IPS-18a (cell line): Measurements from ENCODE around the gene ZNF609.
A peak's percentile ranks its signal among the peaks of the same experiment; 100 is the strongest.

ENCODE experiments used
- H3K27ac ChIP-seq: one replicate; pipeline ENCODE4 v1.5.1; 2013; ENCODE audit warnings: low read length
- H3K27me3 ChIP-seq: one replicate; pipeline ENCODE4 v1.6.1; 2013; ENCODE audit warnings: mild to moderate bottlenecking, low read length; ENCODE audit not compliant: control insufficient read depth, insufficient read depth
- H3K36me3 ChIP-seq: one replicate; pipeline ENCODE4 v1.6.1; 2013; ENCODE audit warnings: low read depth, low read length; ENCODE audit not compliant: control insufficient read depth
- H3K4me1 ChIP-seq: one replicate; pipeline ENCODE4 v1.6.1; 2013; ENCODE audit warnings: low read depth, low read length; ENCODE audit not compliant: control insufficient read depth
- H3K4me3 ChIP-seq: one replicate; pipeline ENCODE4 v1.5.1; 2013; ENCODE audit warnings: low read length
- H3K9ac ChIP-seq: one replicate; pipeline ENCODE4 v1.6.1; 2013; ENCODE audit warnings: mild to moderate bottlenecking, low read length, moderate library complexity
- H3K9me3 ChIP-seq: one replicate; pipeline ENCODE4 v1.6.1; 2013; ENCODE audit warnings: low read depth, low read length; ENCODE audit not compliant: control insufficient read depth

Gene ZNF609

DNA sequence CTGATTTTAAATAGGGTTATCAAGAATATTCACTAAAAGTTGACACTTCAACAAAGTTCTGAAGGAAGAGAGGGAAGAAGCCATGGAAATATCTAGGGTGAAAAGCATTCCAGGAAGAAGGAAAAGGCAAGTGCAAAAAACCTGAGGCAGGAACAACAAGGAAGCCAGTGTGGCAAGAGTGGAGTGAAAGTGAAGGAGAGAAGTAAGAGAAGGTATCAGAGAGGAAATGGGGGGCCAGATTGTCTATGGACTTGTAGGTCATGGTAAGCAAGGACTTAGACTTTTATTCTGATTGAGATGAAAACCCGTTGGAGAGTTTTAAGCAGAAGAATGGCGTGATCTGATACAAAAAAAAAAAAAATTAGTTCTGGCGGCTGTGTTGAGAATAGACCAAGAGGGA, 18.5 kb upstream of the ZNF609 start:
- Histone ChIP-seq H3K27me3 (no peaks in the 10 kb centered on the region), H3K9ac (no peak overlapping the region), H3K4me3 (no peak overlapping the region), H3K27ac (no peak overlapping the region), H3K9me3 (no peaks in the 10 kb centered on the region), H3K36me3 (no peaks in the 10 kb centered on the region), H3K4me1 (no peaks in the 10 kb centered on the region)

DNA sequence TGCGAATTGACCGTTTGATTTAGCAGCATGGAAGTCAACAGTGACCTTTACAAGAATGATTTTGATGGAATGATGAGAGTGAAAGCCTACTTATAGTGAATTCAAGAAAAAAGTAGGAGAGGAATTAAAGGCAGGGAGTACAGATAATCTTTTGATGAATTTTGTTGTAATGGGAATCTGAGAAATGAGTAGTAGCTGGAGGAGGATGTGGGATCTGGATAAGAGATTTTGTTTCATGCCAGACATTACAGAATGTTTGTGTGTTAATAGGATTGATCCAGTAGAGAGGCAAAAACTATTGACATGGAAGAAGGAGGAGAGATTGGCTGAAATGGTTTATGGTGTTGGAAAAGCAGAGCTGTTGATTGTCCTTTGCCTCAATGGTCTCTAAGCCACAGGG, 17.4 kb upstream of the ZNF609 start:
- Histone ChIP-seq H3K27ac (no peak overlapping the region), H3K27me3 (no peaks in the 10 kb centered on the region), H3K9ac (no peak overlapping the region), H3K36me3 (peaks cover 3% of the 10 kb centered on the region), H3K4me3 (no peak overlapping the region), H3K4me1 (no peaks in the 10 kb centered on the region), H3K9me3 (no peaks in the 10 kb centered on the region)

DNA sequence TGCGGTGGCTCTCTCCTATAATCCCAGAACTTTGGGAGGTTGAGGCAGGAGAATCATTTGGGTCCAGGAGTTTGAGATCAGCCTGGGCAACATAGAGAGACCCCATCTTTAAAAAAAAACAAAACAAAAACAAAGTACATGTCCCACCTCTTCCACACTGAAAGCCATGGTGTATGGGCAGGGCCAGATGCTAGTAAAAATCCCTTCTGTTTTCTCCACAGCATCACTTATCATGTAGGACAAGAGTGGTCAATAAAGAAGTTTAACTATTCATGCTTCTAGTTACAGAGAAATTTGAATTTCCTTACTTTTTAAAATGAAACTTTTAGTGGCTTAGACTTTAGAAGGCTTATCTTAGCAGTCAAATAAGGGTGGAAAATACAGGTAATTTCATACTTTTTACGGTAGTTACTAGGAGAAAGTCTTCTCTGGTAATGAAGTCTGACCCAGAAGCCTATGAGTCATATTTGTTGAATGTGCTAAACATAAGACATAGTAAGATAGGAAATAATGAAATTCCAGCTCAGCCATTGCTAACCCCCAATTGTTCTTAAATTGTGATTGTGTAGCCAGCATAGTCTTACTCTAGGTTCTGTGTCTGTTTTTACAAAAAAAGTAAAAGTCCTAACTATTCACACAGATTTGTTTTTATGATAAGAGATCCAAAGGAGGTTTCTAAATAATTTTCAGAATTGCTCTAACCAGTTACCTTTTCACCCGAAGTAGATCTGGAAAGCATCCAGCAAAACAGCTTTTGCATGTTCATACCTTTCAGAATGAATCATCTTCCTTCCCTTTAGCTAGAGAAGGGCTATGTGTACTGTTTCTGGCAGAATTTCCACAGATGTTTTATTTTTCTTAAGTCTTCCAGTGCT, 16.4 kb upstream of the ZNF609 start:
- Histone ChIP-seq H3K4me1 (no peaks in the 10 kb centered on the region), H3K27ac (no peak overlapping the region), H3K9me3 (no peaks in the 10 kb centered on the region), H3K36me3 (peaks cover 3% of the 10 kb centered on the region), H3K4me3 (no peak overlapping the region), H3K27me3 (no peaks in the 10 kb centered on the region), H3K9ac (no peak overlapping the region)

DNA sequence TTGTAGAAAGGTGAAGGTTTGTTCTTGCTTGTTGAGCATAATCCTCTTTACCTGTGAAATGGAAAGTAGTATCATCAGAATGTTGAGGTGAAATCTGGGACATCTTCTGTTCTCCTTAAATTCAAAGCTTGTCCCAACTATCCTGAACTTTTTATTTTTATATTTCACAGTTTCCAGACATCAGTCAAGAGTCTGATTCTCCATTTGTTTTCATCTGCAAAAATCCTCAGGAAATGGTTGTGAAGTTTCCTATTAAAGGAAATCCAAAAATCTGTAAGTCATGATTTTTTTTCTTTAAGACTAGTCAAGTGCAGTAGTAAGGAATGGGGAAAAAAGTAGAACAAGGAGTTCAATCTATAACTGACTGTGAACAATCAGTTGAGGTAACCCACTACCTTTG, 15.5 kb upstream of the ZNF609 start:
- H3K4me3 ChIP-seq: no peak overlapping the region
- no peaks in the 10 kb centered on the region for H3K4me1 ChIP-seq
- peaks cover 3% of the 10 kb centered on the region for H3K36me3 ChIP-seq
- no peaks in the 10 kb centered on the region for H3K9me3 ChIP-seq
- H3K9ac ChIP-seq: no peak overlapping the region
- no peak overlapping the region for H3K27ac ChIP-seq
- no peaks in the 10 kb centered on the region for H3K27me3 ChIP-seq

DNA sequence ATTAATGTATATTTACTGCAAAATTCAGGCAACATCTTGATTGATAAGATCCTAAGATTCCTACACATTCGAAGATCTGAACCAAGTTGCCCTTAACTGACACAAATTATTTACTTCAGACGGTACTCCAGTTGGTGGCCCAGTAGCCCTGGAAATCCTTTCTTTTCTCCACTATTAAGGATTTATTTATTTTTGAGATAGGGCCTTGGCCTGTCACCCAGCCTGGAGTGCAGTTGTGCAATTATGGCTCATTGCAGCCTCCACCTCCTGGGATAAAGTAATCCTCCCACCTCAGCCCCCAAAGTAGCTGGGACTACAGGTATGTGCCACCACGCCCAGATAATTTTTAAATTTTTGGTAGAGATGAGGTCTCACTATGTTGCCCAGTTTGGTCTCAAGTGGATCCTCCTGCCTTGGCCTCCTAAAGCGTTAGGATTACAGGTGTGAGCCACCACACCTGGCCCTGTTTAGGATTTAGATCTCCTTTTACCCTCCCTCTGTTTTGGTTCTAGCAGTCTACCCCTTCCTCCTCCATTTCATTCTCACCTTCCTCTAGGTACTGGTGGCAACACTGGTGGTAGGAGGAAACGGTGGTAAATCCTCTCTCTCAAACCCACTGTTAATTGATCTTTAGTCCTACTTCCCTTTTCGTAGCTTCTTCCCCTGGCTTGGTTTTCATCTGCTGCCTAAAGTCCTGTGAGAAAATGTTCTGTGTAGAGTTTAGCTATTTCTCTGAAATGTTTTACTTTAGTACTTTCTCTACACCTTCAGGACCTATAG, 12.7 kb upstream of the ZNF609 start:
- H3K4me1 ChIP-seq: no peaks in the 10 kb centered on the region

DNA sequence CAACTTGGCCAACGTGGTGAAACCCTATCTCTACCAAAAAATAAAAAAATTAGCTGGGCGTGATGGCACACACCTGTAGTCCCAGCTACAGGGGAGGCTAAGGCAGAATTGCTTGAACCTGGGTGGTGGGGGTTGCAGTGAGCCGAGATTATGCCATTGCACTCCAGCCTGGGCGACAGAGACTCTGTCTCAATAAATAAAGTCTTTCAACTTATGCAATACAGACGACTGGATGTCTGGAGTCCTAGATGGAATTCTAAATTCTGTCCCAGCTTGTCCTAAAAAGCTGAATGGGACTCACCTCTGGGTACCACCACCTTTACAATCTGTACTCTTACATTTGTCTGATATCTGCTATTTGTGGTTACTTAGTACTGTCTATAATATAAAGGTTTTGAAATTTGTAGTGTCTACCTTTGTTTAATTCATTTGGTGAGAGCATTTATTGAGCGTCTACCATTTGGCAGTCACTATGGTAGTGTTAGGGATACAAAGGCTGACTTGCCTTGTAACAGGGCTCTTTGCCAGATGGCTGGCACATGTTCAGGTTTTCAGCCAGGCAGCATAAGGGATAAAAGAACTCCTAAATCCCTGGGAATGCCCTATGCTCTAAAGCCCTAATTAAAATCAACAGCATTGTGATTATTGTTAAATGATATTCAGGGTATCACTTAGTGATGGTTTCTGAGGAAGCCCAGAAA, 7.2 kb upstream of the ZNF609 start:
- Histone ChIP-seq H3K27ac (no peak overlapping the region), H3K9me3 (no peaks in the 10 kb centered on the region), H3K27me3 (no peaks in the 10 kb centered on the region), H3K4me1 (peaks cover 6% of the 10 kb centered on the region), H3K9ac (no peak overlapping the region), H3K4me3 (no peak overlapping the region), H3K36me3 (no peaks in the 10 kb centered on the region)

More for the DNA sequence above, 12.7 kb upstream of the ZNF609 start:
- Histone ChIP-seq H3K27me3 (no peaks in the 10 kb centered on the region), H3K27ac (no peak overlapping the region), H3K36me3 (peaks cover 3% of the 10 kb centered on the region), H3K9me3 (no peaks in the 10 kb centered on the region), H3K9ac (no peak overlapping the region), H3K4me3 (no peak overlapping the region)

DNA sequence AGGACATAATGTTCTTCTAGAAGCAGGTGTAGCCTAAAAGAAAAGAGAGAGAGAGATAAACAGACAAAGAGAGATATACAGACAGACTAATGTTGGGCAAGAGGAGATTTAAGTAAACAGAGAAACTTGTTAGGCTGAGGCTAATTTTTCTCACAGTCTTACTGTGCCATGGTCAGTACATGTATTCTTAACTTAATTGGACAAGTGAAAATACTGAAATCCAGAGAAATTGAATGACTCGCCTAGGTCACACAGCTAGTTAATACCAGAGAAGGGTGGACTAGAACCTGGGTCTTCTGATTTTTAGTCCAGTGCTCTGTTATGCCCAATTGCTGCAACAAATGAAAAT, 6.7 kb upstream of the ZNF609 start:
- no peak overlapping the region for H3K4me3 ChIP-seq
- H3K4me1 ChIP-seq: peaks cover 6% of the 10 kb centered on the region
- no peak overlapping the region for H3K9ac ChIP-seq
- H3K36me3 ChIP-seq: no peaks in the 10 kb centered on the region
- H3K27ac ChIP-seq: no peak overlapping the region
- no peaks in the 10 kb centered on the region for H3K27me3 ChIP-seq
- no peaks in the 10 kb centered on the region for H3K9me3 ChIP-seq

DNA sequence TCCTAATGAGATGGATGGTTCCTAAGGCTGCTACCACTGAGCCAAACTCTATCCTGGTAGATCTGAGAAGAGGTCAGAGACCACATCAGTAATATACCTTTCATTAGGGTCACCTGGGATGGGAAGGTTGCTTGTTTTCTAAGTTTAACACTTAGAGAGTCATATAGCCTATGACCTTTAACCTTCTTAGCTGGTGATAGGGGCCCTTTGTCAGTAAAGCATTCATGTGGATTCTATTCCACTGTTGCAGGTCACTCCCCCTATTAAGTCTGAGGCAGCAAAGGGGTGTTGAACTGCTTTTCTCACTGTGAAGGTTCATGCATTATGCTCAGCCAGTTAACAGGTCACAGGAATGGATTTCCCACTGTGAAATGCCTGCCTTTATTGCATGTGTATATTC, 6.1 kb upstream of the ZNF609 start:
- Histone ChIP-seq H3K27me3 (no peaks in the 10 kb centered on the region), H3K9me3 (no peaks in the 10 kb centered on the region), H3K4me3 (no peak overlapping the region), H3K9ac (no peak overlapping the region), H3K4me1 (peaks cover 10% of the 10 kb centered on the region), H3K36me3 (no peaks in the 10 kb centered on the region), H3K27ac (no peak overlapping the region)

DNA sequence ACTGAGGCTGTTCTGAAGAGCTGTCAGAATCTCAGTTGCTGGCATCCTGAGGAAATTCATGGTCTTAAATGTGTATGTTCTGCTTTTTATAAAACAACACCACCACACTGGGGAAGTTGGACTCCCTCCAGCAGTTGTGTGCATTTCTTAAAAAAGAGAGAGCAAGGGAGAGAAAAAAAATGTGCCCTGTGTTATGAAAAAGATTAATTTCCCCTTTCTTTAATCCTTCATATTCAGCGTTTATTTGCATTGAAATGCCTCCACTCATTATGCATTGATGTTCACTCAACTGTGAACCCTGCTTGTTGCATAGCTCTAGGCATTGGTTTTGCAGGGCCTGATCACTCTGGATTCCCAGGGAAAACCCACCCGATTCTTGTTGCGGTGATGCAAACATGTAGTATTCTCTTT, 4.4 kb upstream of the ZNF609 start:
- Histone ChIP-seq H3K9ac (no peak overlapping the region), H3K4me1 (peaks cover 18% of the 10 kb centered on the region), H3K4me3 (no peak overlapping the region), H3K9me3 (no peaks in the 10 kb centered on the region), H3K27ac (no peak overlapping the region), H3K36me3 (no peaks in the 10 kb centered on the region), H3K27me3 (no peaks in the 10 kb centered on the region)

DNA sequence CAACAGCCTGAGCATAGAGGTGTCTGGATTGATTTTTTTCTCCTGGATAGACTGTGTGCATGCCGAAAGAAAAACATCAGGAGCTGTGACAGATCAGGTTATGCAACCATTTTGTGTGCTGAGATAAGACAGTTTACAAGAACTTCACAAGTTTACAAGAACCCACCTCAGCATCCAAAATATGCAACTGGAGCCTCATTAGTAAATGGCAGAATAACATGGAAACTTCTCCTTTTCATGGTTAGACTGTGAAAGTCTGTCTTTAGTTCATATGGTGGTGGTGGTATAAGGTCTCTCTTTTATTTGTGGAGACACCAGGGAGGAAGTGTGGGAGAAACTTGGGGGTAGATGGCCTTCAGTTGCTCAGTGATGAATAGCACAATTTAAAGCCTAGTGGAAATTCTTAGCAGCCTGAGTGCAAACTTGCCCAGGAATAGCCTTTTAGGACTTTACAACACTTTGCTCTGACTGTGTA, 3.7 kb upstream of the ZNF609 start:
- Histone ChIP-seq H3K36me3 (no peaks in the 10 kb centered on the region), H3K27ac (no peak overlapping the region), H3K9ac (no peak overlapping the region)

DNA sequence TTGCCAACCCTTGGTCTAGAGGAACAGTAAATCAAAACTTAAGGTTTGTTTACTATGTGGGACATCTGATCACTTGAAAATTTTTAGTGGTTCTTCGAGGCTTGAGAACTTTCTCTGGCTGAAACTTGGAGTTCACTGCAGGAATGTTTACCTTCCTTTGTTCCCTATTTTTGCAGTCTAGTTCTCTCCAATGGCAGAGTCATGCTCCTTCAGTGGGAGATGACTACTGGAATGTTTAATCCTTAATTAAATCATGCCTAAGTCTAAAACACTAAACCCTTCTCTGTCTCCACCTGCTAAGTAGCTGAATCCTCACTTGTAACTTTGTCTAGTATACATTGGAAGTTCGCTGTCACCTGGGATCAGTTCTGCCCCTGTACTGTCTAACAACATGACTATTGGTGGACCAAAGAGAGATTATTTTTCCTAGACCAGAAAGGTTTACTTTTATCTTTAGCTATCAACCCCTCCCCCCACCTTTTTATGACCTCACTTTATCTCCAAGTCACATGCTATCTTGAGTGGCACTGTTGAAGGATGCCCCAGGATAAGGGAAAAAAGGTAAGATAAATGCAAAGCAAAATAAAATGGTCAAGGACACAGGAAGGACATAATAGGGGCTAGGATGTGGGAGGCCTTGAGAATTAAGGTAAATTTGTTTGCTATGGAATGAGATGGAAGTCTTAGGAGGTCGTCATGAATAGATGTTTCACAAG, 1.2 kb upstream of the ZNF609 start:
- no peak overlapping the region for H3K9ac ChIP-seq
- peak overlapping the region; percentile 41 for H3K4me3 ChIP-seq
- no peaks in the 10 kb centered on the region for H3K9me3 ChIP-seq
- peaks cover 23% of the 10 kb centered on the region for H3K4me1 ChIP-seq
- no peak overlapping the region for H3K27ac ChIP-seq
- H3K27me3 ChIP-seq: no peaks in the 10 kb centered on the region
- no peaks in the 10 kb centered on the region for H3K36me3 ChIP-seq

More for the DNA sequence above, 3.7 kb upstream of the ZNF609 start:
- H3K4me3 ChIP-seq: no peak overlapping the region
- no peaks in the 10 kb centered on the region for H3K9me3 ChIP-seq
- H3K4me1 ChIP-seq: peaks cover 18% of the 10 kb centered on the region
- H3K27me3 ChIP-seq: no peaks in the 10 kb centered on the region
